GM12801 (cell line): ENCODE data around the gene SOCS3.

Experiments
- CTCF ChIP-seq: IDR thresholded peaks from one replicate; pipeline ENCODE4 v1.5.1; 2011; ENCODE audit warnings: control low read depth; ENCODE audit not compliant: insufficient read length; ENCODE audit errors: extremely low read depth

The SOCS3 gene

GRCh38 chr17:78351449-78352006, 8.3 kb downstream of the SOCS3 start:
- no peak for TF ChIP-seq CTCF

- no peak for TF ChIP-seq CTCF
Measured at GRCh38 chr17:78349891-78350642, 9.8 kb downstream of the SOCS3 start.

- TF ChIP-seq CTCF: no peak
Measured at GRCh38 chr17:78348055-78348770, 11.7 kb downstream of the SOCS3 start.

- TF ChIP-seq CTCF: no peak
Measured at GRCh38 chr17:78347453-78347852, 12.4 kb downstream of the SOCS3 start.

GRCh38 chr17:78346605-78347250, 13.1 kb downstream of the SOCS3 start:
- TF ChIP-seq CTCF: no peak

- no peak for TF ChIP-seq CTCF
Measured at GRCh38 chr17:78345791-78346494, 13.9 kb downstream of the SOCS3 start.

GRCh38 chr17:78345172-78345571, 14.7 kb downstream of the SOCS3 start:
- TF ChIP-seq CTCF: no peak
